Middle frontal gyrus (tissue), 1 donor: ENCODE data around the gene HOXA5.

Experiments used
- DNase-seq: peaks from one replicate; pipeline ENCODE4 v3.0.0-alpha.2; 2015; ENCODE audit warnings: low spot score; ENCODE audit errors: extremely low spot score

Gene HOXA5

GRCh38 chr7:27143023-27143949 lies at the start of gene HOXA5:
TSS of gene HOXA5 (minus strand) at chr7:27143681. CDS start at chr7:27143607, 74 bp downstream.
- no peak for DNase-seq

- no peak for DNase-seq
Measured at GRCh38 chr7:27192546-27193334, 49.3 kb upstream of the HOXA5 start.

DNA sequence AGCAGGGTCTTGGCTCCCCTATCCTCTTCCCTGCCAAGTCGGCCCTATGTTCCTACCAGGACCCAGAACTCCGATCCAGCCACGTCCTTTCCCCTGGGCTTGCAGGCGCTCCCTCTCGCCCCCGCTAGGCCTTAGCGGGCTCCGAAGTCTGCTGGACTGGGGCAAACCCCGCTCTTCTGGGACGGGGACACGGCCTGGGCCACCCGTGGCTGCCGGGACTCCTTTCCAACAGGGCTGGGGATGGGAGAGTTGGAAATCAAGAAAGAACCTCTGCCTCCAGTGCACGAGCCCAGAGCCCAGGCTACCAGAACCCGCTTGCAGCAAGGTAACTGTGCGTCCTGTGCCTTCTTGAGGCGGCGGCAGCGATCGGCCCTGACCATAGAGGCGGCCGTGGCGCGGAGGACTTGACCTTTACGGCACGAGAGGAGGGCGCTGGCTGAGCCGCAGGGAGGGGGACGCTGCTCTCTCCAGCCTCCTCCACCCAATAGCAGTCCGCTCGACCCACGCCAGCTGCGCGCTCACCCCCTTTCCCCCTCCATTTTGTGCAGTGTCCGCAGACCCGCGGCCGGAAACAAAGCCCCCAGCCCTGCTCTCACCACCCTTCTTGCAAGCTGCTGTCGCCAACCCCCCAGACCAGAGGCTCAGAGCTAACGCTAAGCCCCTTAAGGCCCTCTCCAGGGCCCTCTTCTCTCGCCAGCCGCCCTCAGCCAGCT lies 48.5 kb upstream of the HOXA5 start:
- DNase-seq: no peak

GRCh38 chr7:27191161-27191731 lies 47.8 kb upstream of the HOXA5 start:
- DNase-seq: no peak

DNA sequence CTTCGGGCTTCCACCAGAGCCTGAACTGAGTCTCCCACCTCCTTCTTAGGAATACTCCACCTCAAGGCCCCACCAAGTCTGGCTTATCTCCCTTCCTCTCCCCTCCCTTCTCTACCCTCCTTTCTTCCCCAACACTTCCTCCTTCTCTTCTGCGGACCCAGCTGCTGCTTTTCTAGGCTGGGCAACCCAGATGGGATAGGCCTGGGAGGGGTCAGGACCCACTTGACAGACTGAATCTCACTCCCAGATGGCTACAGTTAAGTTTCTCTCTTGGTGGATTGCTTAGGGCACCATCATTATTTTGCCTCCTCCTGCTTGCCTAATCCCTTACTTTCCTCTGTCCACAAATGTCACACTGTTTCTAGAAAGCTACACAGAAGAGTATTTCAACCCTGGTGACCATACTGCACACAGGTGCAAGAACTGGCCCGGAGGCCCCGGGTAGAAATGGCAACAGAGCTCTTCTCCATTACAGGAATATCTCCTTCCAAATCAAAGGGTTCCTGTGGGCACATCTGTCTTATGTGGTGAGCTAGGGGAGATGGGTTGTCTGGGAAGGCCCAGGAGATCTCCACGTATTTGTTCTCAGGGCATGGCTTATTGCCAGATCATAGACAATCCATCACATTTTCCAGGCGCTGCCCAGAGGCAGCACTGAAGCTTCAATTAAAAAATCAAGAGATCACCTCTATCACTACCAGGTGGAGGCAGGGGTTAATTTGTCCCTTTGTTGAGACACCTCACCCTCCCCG lies 46.7 kb upstream of the HOXA5 start:
- DNase-seq: no peak

- DNase-seq: no peak
Measured at GRCh38 chr7:27189295-27189996, 46.0 kb upstream of the HOXA5 start.

DNA sequence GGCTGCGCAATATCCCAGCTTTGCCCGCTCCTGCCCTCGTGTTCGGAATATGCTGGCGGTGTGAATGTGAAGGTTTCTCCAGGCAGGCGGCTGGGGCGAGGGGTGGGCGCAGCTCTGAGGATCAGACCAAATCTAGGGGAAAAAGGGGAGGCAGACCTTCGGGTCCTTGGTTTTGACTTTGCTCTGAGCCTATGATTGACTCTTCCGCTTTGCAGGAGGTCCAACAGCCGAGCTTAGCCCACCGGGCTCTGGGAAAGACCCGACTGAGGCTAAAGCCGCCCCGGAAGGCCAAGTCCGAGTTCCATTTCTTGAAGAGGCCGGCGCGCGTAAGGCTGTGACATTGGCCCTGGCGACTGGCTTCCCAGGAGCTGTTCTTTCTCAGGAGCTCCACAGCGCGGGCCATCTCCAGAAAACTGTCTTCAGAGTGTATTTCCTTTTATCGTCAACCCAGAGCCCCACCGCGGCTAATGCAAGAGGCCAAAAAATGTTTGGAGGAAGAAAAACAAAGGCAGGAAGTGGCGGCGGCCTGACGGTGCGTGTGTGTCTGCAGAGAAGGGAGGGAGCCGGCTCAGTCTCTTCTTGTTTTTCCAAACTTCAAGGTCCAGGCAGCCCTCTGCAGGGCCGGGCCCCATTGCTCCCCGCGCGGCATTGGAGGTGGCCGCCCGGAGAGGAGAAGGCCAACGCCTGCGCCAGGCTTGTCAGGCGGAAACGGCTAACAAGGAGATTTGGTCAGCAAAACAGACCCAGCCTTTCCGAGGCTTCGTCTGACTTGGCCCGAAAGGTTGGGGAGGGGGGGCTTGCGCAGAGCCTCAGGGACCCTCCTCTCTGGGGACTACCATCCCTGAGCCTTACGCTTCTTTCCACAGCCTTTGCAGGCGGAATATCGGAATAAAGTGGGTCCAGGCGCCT lies 45.2 kb upstream of the HOXA5 start:
- DNase-seq: no peak

- DNase-seq: no peak
Measured at GRCh38 chr7:27187475-27188385, 44.2 kb upstream of the HOXA5 start.

GRCh38 chr7:27186668-27187474 lies 43.4 kb upstream of the HOXA5 start:
- DNase-seq: no peak

DNA sequence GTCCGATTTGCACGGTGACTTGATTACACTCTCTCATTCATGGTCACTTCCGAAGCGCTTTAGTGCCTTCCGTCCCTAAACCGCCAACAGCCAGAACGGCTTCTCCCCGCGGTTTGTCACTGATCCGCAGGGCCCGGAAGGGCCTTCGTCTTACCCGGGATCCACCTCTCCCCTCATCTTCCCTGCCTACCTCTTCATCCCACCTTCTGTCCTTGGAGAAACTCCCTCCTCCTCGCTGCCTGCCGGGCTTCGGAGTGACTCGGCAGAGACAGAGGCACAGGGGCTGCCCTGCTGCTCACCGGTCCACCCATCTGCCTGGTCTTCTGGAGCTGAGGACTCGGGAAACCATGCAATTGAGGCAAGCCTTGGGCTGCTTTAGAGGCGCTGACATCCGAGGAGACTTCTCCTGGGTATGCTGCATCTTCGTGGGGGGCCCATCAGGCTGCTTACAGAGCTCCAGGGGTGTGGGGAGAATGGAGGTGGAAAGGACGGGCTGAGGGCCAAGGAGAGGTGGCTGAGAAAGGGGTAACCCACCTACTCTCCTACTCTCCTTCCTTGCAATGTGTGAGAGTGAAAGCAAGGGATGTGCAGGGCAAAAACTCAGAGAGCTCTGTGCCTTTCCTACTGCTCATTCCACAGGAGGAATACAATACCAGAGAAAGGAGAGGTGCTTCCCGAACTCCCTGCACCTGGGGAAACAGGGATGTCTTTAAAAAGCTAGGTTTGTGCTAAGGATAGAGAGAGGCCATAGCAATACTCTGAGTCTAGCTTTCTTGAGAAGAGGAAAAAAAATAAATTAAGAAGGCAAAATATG lies 42.6 kb upstream of the HOXA5 start:
- no peak for DNase-seq

- no peak for DNase-seq
Measured at GRCh38 chr7:27185013-27185853, 41.8 kb upstream of the HOXA5 start, which contains the start of gene HOXA11. TSS of gene HOXA11 (minus strand) at chr7:27185232. CDS start at chr7:27185144, 88 bp downstream.

GRCh38 chr7:27184337-27185012 lies 41.0 kb upstream of the HOXA5 start:
- DNase-seq: no peak

GRCh38 chr7:27183682-27184336 lies 40.3 kb upstream of the HOXA5 start:
- DNase-seq: no peak
